Gastroesophageal sphincter (tissue), 4 donors: Measurements from ENCODE around the gene PTPRD. TPM values are rescaled to one million over a fixed set of nuclear protein-coding genes. Genes with fewer than 3 reads are reported as not detected.

Experiments used
- ATAC-seq: fragments of 150-250 bp; one replicate; pipeline ENCODE4 v1.9.1; 2016; ENCODE audit warnings: mild to moderate bottlenecking, moderate library complexity
- H3K27ac ChIP-seq, 4 donors: fragments of 200-600 bp; sonication (generic) in 3 of 4; 1 replicate in 3 of 4; 2 replicates in 1 of 4; pipeline ENCODE4 v1.5.1; 2016 to 2019
- H3K27me3 ChIP-seq: fragments of 200-600 bp; sonication (generic); one replicate; pipeline ENCODE4 v1.5.1; 2019
- H3K36me3 ChIP-seq, 2 donors: fragments of 200-600 bp; sonication (generic); one replicate each; pipeline ENCODE4 v1.5.1; 2019; ENCODE audit warnings: control low read depth in 1 of 2
- H3K4me1 ChIP-seq, 3 donors: fragments of 200-600 bp; sonication (generic); 1 replicate in 2 of 3; 2 replicates in 1 of 3; pipeline ENCODE4 v1.5.1; 2016 to 2019; ENCODE audit warnings: control low read depth in 2 of 3
- H3K4me3 ChIP-seq, 2 donors: fragments of 200-600 bp; sonication (generic); one replicate each; pipeline ENCODE4 v1.5.1; 2019; ENCODE audit warnings: mild to moderate bottlenecking in 1 of 2, moderate library complexity in 1 of 2
- H3K9me3 ChIP-seq, 3 donors: fragments of 200-600 bp; sonication (generic); one replicate each; pipeline ENCODE4 v1.5.1; 2017 to 2019; ENCODE audit warnings: control low read depth in 2 of 3
- CTCF ChIP-seq, 4 experiments: fragments of 200-600 bp in 2 of 4; fragments of 450-650 bp in 2 of 4; sonication (generic) in 1 of 4; IDR thresholded peaks; one replicate each; pipeline ENCODE4 v1.5.1; 2017 to 2019; ENCODE audit warnings: antibody characterized with exemption in 4 of 4, mild to moderate bottlenecking in 2 of 4, moderate library complexity in 2 of 4
- EP300 ChIP-seq: sonication (generic); formaldehyde crosslinking; IDR thresholded peaks from one replicate; pipeline ENCODE4 v1.6.1; 2017; ENCODE audit warnings: antibody characterized with exemption, mild to moderate bottlenecking
- POLR2A ChIP-seq, 2 donors: fragments of 450-650 bp; IDR thresholded peaks; one replicate each; pipeline ENCODE4 v1.6.1; 2017; ENCODE audit warnings: antibody characterized with exemption in 2 of 2, mild to moderate bottlenecking in 2 of 2, moderate library complexity in 1 of 2
- POLR2AphosphoS5 ChIP-seq: sonication (generic); formaldehyde crosslinking; IDR thresholded peaks from one replicate; pipeline ENCODE4 v1.6.1; 2017; ENCODE audit warnings: antibody characterized with exemption
- WGBS, 2 donors: methylation state at CpG; one replicate each; pipeline ENCODE4 v1.1.5; 2018; ENCODE audit warnings: low coverage in 1 of 2; 5-methylcytosine and 5-hydroxymethylcytosine counted together
- total RNA-seq, 4 donors: library from RNA; depleted of rRNA; stranded (reverse); fragments of >200 nt; gene quantifications; one replicate each; pipeline ENCODE4 v1.1.0, GENCODE V29; 2016

PTPRD gene
- total RNA-seq, 4 donors from 2014 or later: 3.5 to 53.9 (median 15.8) TPM

GRCh38 chr9:8855046-8855445, 1757.8 kb downstream of the PTPRD start:
- no peak for ATAC-seq
- H3K4me3 ChIP-seq: no peak overlapping the region
- H3K27ac ChIP-seq: no peak overlapping the region
- TF ChIP-seq CTCF (IDR thresholded peaks at IDR 0.05): no peak
- TF ChIP-seq POLR2A (IDR thresholded peaks at IDR 0.05): no peak
- no peak for TF ChIP-seq EP300
- no peak for TF ChIP-seq POLR2AphosphoS5
- WGBS, 2 donors: 81% methylated on average over 1 of the region's 1 CpG
- no peaks in the 10 kb centered on the region for H3K9me3 ChIP-seq
- no peaks in the 10 kb centered on the region for H3K36me3 ChIP-seq
- H3K27me3 ChIP-seq: peaks cover 84% of the 10 kb centered on the region
- H3K4me1 ChIP-seq: peaks cover 0 to 19% (median 0%) of the 10 kb centered on the region in 3 donors

GRCh38 chr9:8852301-8852864, 1760.4 kb downstream of the PTPRD start:
- no peaks in the 10 kb centered on the region for H3K36me3 ChIP-seq
- H3K9me3 ChIP-seq: no peaks in the 10 kb centered on the region
- H3K4me3 ChIP-seq: no peak overlapping the region
- WGBS, 2 donors: 81 to 87% methylated on average over 4 of the region's 4 CpGs
- peaks cover 77% of the 10 kb centered on the region for H3K27me3 ChIP-seq
- no peak for ATAC-seq
- peaks cover 0 to 7% (median 0%) of the 10 kb centered on the region in 3 donors for H3K4me1 ChIP-seq
- TF ChIP-seq POLR2A (IDR thresholded peaks at IDR 0.05) (no peak), POLR2AphosphoS5 (no peak), EP300 (no peak), CTCF (IDR thresholded peaks at IDR 0.05) (no peak)
- no peak overlapping the region for H3K27ac ChIP-seq

- ATAC-seq: no peak
- Histone ChIP-seq H3K9me3 (no peaks in the 10 kb centered on the region), H3K27me3 (peaks cover 62% of the 10 kb centered on the region), H3K27ac (no peak overlapping the region), H3K36me3 (no peaks in the 10 kb centered on the region), H3K4me3 (no peak overlapping the region), H3K4me1 (no peaks in the 10 kb centered on the region)
- TF ChIP-seq EP300: no peak
- no peak for TF ChIP-seq POLR2AphosphoS5
- no peak for TF ChIP-seq POLR2A (IDR thresholded peaks at IDR 0.05)
- no peak for TF ChIP-seq CTCF (IDR thresholded peaks at IDR 0.05)
Observed at GRCh38 chr9:8850914-8851313, 1761.9 kb downstream of the PTPRD start.

- no peak for ATAC-seq
- Histone ChIP-seq H3K4me1 (no peaks in the 10 kb centered on the region), H3K9me3 (no peaks in the 10 kb centered on the region), H3K36me3 (no peaks in the 10 kb centered on the region), H3K27ac (no peak overlapping the region), H3K27me3 (peaks cover 17% of the 10 kb centered on the region), H3K4me3 (no peak overlapping the region)
- TF ChIP-seq EP300: no peak
- no peak for TF ChIP-seq POLR2A (IDR thresholded peaks at IDR 0.05)
- TF ChIP-seq CTCF (IDR thresholded peaks at IDR 0.05): no peak
- no peak for TF ChIP-seq POLR2AphosphoS5
- 77 to 79% methylated on average over 2 of the region's 3 CpGs for WGBS, 2 donors
Observed at GRCh38 chr9:8845808-8846207, 1767.0 kb downstream of the PTPRD start.

- WGBS, 2 donors: 29 to 50% methylated on average over 1 to 2 of the region's 2 CpGs
- TF ChIP-seq POLR2A (IDR thresholded peaks at IDR 0.05) (no peak), EP300 (no peak), CTCF (IDR thresholded peaks at IDR 0.05) (no peak), POLR2AphosphoS5 (no peak)
- H3K4me1 ChIP-seq: no peaks in the 10 kb centered on the region
- H3K4me3 ChIP-seq: no peak overlapping the region
- no peaks in the 10 kb centered on the region for H3K9me3 ChIP-seq
- no peaks in the 10 kb centered on the region for H3K36me3 ChIP-seq
- ATAC-seq: no peak
- H3K27ac ChIP-seq: no peak overlapping the region
- H3K27me3 ChIP-seq: peaks cover 13% of the 10 kb centered on the region
Observed at GRCh38 chr9:8845376-8845775, 1767.4 kb downstream of the PTPRD start.
